ENCODE data around the gene ZNF619.
"Not testable (repeated sequence)": the region's sequence is repeated elsewhere in the genome, so short reads cannot be mapped to it uniquely, and the experiment has no call there.

ZNF619 gene

GRCh38 chr3:40476478-40477470 lies at the start of gene ZNF619:
Gene ZNF619 (plus strand): TSS chr3:40477122. CDS start chr3:40477980, 858 bp downstream.
- DNase-seq (ENCODE audit: low read depth in 2 of 2) = peak in 1 of 2 donors; percentile 32

- DNase-seq (ENCODE audit: low read depth in 2 of 2) = no peak
Measured at GRCh38 chr3:40432793-40433192, 44.1 kb upstream of the ZNF619 start.

- DNase-seq (ENCODE audit: low read depth in 2 of 2) = no peak
Measured at GRCh38 chr3:40437889-40438288, 39.0 kb upstream of the ZNF619 start.

GRCh38 chr3:40445062-40445461 lies 31.9 kb upstream of the ZNF619 start:
- no peak for DNase-seq (ENCODE audit: low read depth in 2 of 2)

- DNase-seq (ENCODE audit: low read depth in 2 of 2) = no peak
Measured at GRCh38 chr3:40445880-40446279, 31.0 kb upstream of the ZNF619 start.

- no peak for DNase-seq (ENCODE audit: low read depth in 2 of 2)
Measured at GRCh38 chr3:40450438-40450837, 26.5 kb upstream of the ZNF619 start.

GRCh38 chr3:40451551-40451950 lies 25.4 kb upstream of the ZNF619 start:
- no peak for DNase-seq (ENCODE audit: low read depth in 2 of 2)

GRCh38 chr3:40452057-40452456 lies 24.9 kb upstream of the ZNF619 start:
- DNase-seq (ENCODE audit: low read depth in 2 of 2) = no peak

GRCh38 chr3:40452562-40452875 lies 24.4 kb upstream of the ZNF619 start:
- DNase-seq (ENCODE audit: low read depth in 2 of 2) = no peak

GRCh38 chr3:40452876-40453730 lies 23.8 kb upstream of the ZNF619 start:
- peak; percentile 88 to 92 for DNase-seq (ENCODE audit: low read depth in 2 of 2)

GRCh38 chr3:40453933-40454332 lies 23.0 kb upstream of the ZNF619 start:
- DNase-seq (ENCODE audit: low read depth in 2 of 2) = no peak

- no peak for DNase-seq (ENCODE audit: low read depth in 2 of 2)
Measured at GRCh38 chr3:40455328-40455727, 21.6 kb upstream of the ZNF619 start.

- DNase-seq (ENCODE audit: low read depth in 2 of 2) = no peak
Measured at GRCh38 chr3:40456279-40456939, 20.5 kb upstream of the ZNF619 start.

GRCh38 chr3:40456940-40457823 lies 19.7 kb upstream of the ZNF619 start, which contains the start of gene RPL14:
Gene RPL14 (plus strand): TSS chr3:40457339. CDS start chr3:40457472, 133 bp downstream.
- peak; percentile 90 to 91 for DNase-seq (ENCODE audit: low read depth in 2 of 2)

- no peak for DNase-seq (ENCODE audit: low read depth in 2 of 2)
Measured at GRCh38 chr3:40458473-40458872, 18.4 kb upstream of the ZNF619 start.

GRCh38 chr3:40460481-40460880 lies 16.4 kb upstream of the ZNF619 start:
- DNase-seq (ENCODE audit: low read depth in 2 of 2) = not testable (repeated sequence)

- DNase-seq (ENCODE audit: low read depth in 2 of 2) = no peak
Measured at GRCh38 chr3:40461161-40461560, 15.8 kb upstream of the ZNF619 start.

- DNase-seq (ENCODE audit: low read depth in 2 of 2) = not testable (repeated sequence)
Measured at GRCh38 chr3:40462838-40463237, 14.1 kb upstream of the ZNF619 start.

- no peak for DNase-seq (ENCODE audit: low read depth in 2 of 2)
Measured at GRCh38 chr3:40463579-40463978, 13.3 kb upstream of the ZNF619 start.

- no peak for DNase-seq (ENCODE audit: low read depth in 2 of 2)
Measured at GRCh38 chr3:40464339-40465110, 12.4 kb upstream of the ZNF619 start.

Data from activated CD4-positive, alpha-beta T cell treated with anti-CD3 and anti-CD28 coated beads for 24 hours (primary cell).